Vagina (tissue), 2 donors: ENCODE results near the gene QRICH1.

Source experiments
- CTCF ChIP-seq, 3 experiments: fragments of 450-650 bp in 2 of 3; fragments of 200-600 bp in 1 of 3; sonication (generic) in 1 of 3; IDR thresholded peaks; one replicate each; pipeline ENCODE4 v1.5.1; 2017 to 2019; ENCODE audit warnings: antibody characterized with exemption in 3 of 3, mild to moderate bottlenecking in 2 of 3, moderate library complexity in 2 of 3
- POLR2A ChIP-seq, 2 donors: fragments of 450-650 bp; IDR thresholded peaks; one replicate each; pipeline ENCODE4 v1.6.1; 2017; ENCODE audit warnings: antibody characterized with exemption in 2 of 2, mild to moderate bottlenecking in 2 of 2, moderate library complexity in 2 of 2
- POLR2AphosphoS5 ChIP-seq, 2 donors: sonication (generic); formaldehyde crosslinking; IDR thresholded peaks; one replicate each; pipeline ENCODE4 v1.9.0; 2017; ENCODE audit warnings: antibody characterized with exemption in 2 of 2, mild to moderate bottlenecking in 2 of 2, low read depth in 1 of 2; ENCODE audit not compliant: insufficient read depth in 1 of 2

- no peak for TF ChIP-seq CTCF (IDR thresholded peaks at IDR 0.05)
- TF ChIP-seq POLR2A (IDR thresholded peaks at IDR 0.05): no peak
- TF ChIP-seq POLR2AphosphoS5 (IDR thresholded peaks at IDR 0.05; ENCODE audit: insufficient read depth in 1 of 2, low read depth in 1 of 2): no peak
Measured at GRCh38 chr3:49016414-49017228, 77.2 kb downstream of the QRICH1 start.
